Naive thymus-derived CD8-positive, alpha-beta T cell (primary cell): ENCODE measurements around the gene ZNF496. TPM values are rescaled to one million over a fixed set of nuclear protein-coding genes. Genes with fewer than 3 reads are reported as not detected.

ENCODE experiments used
- ATAC-seq, 2 donors: fragments of 150-1000 bp; cut with Tn5 transposase in 1 of 2; sonication (Bioruptor Pico), chemical (Tn5 transposase) in 1 of 2; 1 replicate in 1 of 2; 2 replicates in 1 of 2; pipeline ENCODE4 v1.10.0; 2021; ENCODE audit warnings: mild to moderate bottlenecking in 2 of 2, moderate library complexity in 2 of 2
- POLR2A ChIA-PET: fragments of 350-600 bp; sonication (Branson Sonifier 250); formaldehyde crosslinking; loops from one replicate; lab custom pipeline; 2021; ENCODE audit warnings: antibody characterized with exemption; lab: Charles Lee
- DNase-seq, 10 donors: peaks; one replicate each; pipeline versions ENCODE4 v3.0.0 to v3.0.0-alpha.2; 2020 to 2022
- H3K27ac Mint-ChIP-seq, 10 donors: one replicate each; pipeline ENCODE4 v1.8.0; 2020 to 2022; ENCODE audit warnings: mild to moderate bottlenecking in 10 of 10, mixed read lengths in 10 of 10, moderate library complexity in 4 of 10, inconsistent platforms in 1 of 10
- H3K27me3 Mint-ChIP-seq, 5 donors: one replicate each; pipeline ENCODE4 v1.8.0; 2021 to 2022; ENCODE audit warnings: mixed read lengths in 5 of 5
- H3K36me3 Mint-ChIP-seq, 3 donors: one replicate each; pipeline ENCODE4 v1.8.0; 2020 to 2022; ENCODE audit warnings: mixed read lengths in 3 of 3, mild to moderate bottlenecking in 2 of 3, inconsistent platforms in 1 of 3
- H3K4me1 Mint-ChIP-seq, 4 donors: one replicate each; pipeline ENCODE4 v1.8.0; 2021 to 2022; ENCODE audit warnings: mixed read lengths in 4 of 4
- H3K4me3 Mint-ChIP-seq, 10 donors: one replicate each; pipeline ENCODE4 v1.8.0; 2020 to 2022; ENCODE audit warnings: mild to moderate bottlenecking in 10 of 10, mixed read lengths in 10 of 10, moderate library complexity in 6 of 10, inconsistent platforms in 1 of 10
- H3K9me3 Mint-ChIP-seq, 9 donors: one replicate each; pipeline ENCODE4 v1.8.0; 2020 to 2022; ENCODE audit warnings: mixed read lengths in 9 of 9, mild to moderate bottlenecking in 3 of 9, inconsistent platforms in 1 of 9, moderate library complexity in 1 of 9
- polyA plus RNA-seq, 3 donors: library from polyadenylated mRNA; unstranded; fragments of 300-500 nt; fragmentation: Illumina TruSeq; gene quantifications; one replicate each; pipeline ENCODE4 v1.2.3, GENCODE V29; 2021
- total RNA-seq, 8 experiments: library from RNA in 2 of 8; stranded (reverse) in 2 of 8; gene quantifications; one replicate each; pipeline ENCODE4 v1.2.3 and lab custom pipeline; 2021 to 2026

Gene ZNF496
- total and polyA plus RNA-seq, 5 experiments from 2014 or later: 17.3 to 77.8 (median 36.3) TPM

DNA sequence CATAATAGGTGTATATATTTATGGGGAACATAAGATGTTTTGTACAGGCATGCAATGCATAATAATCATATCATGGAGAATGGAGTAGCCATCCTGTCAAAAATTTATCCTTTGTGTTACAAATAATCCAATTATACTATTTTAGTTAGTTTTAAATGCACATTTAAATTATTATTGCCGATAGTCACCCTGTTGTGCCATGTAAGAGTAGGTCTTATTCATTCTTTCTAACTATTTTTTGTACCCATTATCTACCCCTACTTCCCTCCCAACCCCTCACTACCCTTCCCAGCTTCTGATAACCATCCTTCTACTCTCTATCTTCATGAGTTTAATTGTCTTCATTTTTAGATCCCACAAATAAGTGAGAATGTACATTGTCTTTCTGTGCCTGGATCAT, 84.1 kb downstream of the ZNF496 start:
- no peak overlapping the region for H3K27ac Mint-ChIP-seq
- POLR2A ChIA-PET: no interaction called here
- H3K27me3 Mint-ChIP-seq: peaks cover 0 to 10% (median 1%) of the 10 kb centered on the region in 5 donors
- H3K4me1 Mint-ChIP-seq: no peaks in the 10 kb centered on the region
- ATAC-seq: no peak
- no peak overlapping the region for H3K4me3 Mint-ChIP-seq
- DNase-seq: no peak
- peaks cover 28 to 69% (median 43%) of the 10 kb centered on the region in 9 donors for H3K9me3 Mint-ChIP-seq
- H3K36me3 Mint-ChIP-seq: peaks cover 0 to 50% (median 26%) of the 10 kb centered on the region in 3 donors

Other genes starting within 250 kb of the ZNF496 start
- gene ZNF669, start 227.5 kb downstream of the ZNF496 start, total RNA-seq: 10 to 100 TPM; 18.3 to 24.4 TPM
- 10 to 100 TPM; 10.9 to 29.7 (median 18.2) TPM for gene ZNF669, start 227.5 kb downstream of the ZNF496 start, polyA plus RNA-seq
- gene ZNF124, start 159.8 kb downstream of the ZNF496 start, total RNA-seq: 10 to 100 TPM; 28.1 to 30.8 TPM
- gene ZNF124, start 159.8 kb downstream of the ZNF496 start, polyA plus RNA-seq: 1 to 10 TPM; 3.7 to 6.5 (median 6.1) TPM
- not detected for gene VN1R5, start 75.8 kb downstream of the ZNF496 start, total RNA-seq
- not detected for gene VN1R5, start 75.8 kb downstream of the ZNF496 start, polyA plus RNA-seq
- 1 to 10 TPM; 2.6 to 3.2 TPM for gene NLRP3, start 84.3 kb upstream of the ZNF496 start, total RNA-seq
- 1 to 10 TPM in 2 of 3 donors, under 1 TPM in 1; 0.42 to 2.4 (median 1.8) TPM for gene NLRP3, start 84.3 kb upstream of the ZNF496 start, polyA plus RNA-seq
- not detected for gene OR2B11, start 126.2 kb upstream of the ZNF496 start, total RNA-seq
- not detected for gene OR2B11, start 126.2 kb upstream of the ZNF496 start, polyA plus RNA-seq
- not detected for gene OR2C3, start 204.6 kb upstream of the ZNF496 start, total RNA-seq
- gene OR2C3, start 204.6 kb upstream of the ZNF496 start, polyA plus RNA-seq: not detected
- under 1 TPM in 1 of 2 experiments, not detected in 1; 0.75 TPM for gene GCSAML, start 217.3 kb upstream of the ZNF496 start, total RNA-seq
- gene GCSAML, start 217.3 kb upstream of the ZNF496 start, polyA plus RNA-seq: not detected